ENCODE measurements around the gene SPG7.

Gene SPG7

DNA sequence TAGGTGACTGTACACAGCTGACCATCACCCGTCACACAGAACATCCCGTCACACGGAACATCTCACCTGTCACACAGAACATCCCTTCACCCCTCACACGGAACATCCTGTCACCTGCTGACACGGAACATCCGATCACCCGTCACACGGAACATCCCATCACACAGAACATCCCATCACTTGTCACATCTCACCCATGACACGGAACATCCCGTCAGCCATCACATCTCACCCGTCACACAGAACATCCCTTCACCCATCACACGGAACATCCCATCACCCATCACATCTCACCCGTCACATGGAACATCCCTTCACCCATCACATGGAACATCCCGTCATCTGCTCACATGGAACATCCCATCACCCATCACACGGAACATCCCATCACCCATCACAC is 71.1 kb downstream of the SPG7 start:
- Histone ChIP-seq H3K79me2 (ENCODE audit: insufficient read depth, low read length) (no peaks in the 10 kb centered on the region), H3K4me1 (ENCODE audit: insufficient read depth, low read length, severe bottlenecking) (peaks cover 7% of the 10 kb centered on the region), H3K27ac (ENCODE audit: low read depth, low read length, poor library complexity, severe bottlenecking) (no peak overlapping the region), H3K9me2 (ENCODE audit: low read depth, low read length) (no peaks in the 10 kb centered on the region), H2AFZ (ENCODE audit: low read length) (no peak overlapping the region), H3K4me3 (ENCODE audit: low read depth, low read length, poor library complexity, severe bottlenecking) (no peak overlapping the region), H3K9me3 (ENCODE audit: low read length) (no peaks in the 10 kb centered on the region), H3K4me2 (ENCODE audit: low read length) (no peak overlapping the region), H4K20me1 (ENCODE audit: insufficient read depth, low read length) (no peaks in the 10 kb centered on the region), H3K9ac (ENCODE audit: low read length) (no peak overlapping the region), H3F3A (ENCODE audit: insufficient read depth, low read length) (no peaks in the 10 kb centered on the region), H3K36me3 (ENCODE audit: insufficient read depth, low read length) (no peaks in the 10 kb centered on the region), H3K27me3 (ENCODE audit: insufficient read depth, low read length) (peaks cover 9% of the 10 kb centered on the region; the same call in 1 of the 2 replicates)
- TF ChIP-seq CTCF (IDR thresholded peaks at IDR 0.05; ENCODE audit: low read length) = no peak
- no peak for TF ChIP-seq EZH2 (IDR thresholded peaks at IDR 0.05; ENCODE audit: borderline replicate concordance, low read length)

DNA sequence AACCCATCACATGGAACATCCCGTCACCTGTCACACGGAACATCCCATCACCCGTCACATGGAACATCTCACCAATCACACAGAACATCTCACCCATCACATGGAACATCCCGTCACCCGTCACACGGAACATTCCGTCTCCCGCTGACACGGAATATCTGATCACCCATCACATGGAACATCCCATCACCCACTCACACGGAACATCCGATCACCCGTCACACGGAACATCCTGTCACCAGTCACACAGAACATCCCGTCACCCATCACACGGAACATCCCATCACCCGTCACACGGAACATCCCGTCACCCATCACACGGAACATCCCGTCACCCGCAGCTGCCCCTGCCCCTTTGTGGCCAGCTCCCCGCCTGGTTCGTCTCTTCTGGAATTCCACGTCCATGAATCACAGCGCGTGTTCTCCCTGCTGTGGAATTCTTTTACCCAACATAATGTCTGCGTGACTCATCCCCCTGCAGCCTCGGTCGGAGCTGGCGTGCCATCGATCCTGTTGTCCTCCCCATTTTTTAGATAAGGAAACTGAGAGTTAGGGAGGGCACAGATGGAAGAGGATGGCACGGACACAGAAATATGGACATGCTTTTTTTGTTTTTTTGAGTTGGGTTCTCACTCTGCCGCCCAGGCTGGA is 73.0 kb downstream of the SPG7 start:
- H3K27ac ChIP-seq (ENCODE audit: low read depth, low read length, poor library complexity, severe bottlenecking) = no peak overlapping the region
- H4K20me1 ChIP-seq (ENCODE audit: insufficient read depth, low read length) = no peaks in the 10 kb centered on the region
- H3F3A ChIP-seq (ENCODE audit: insufficient read depth, low read length) = no peaks in the 10 kb centered on the region
- no peak overlapping the region for H3K4me2 ChIP-seq (ENCODE audit: low read length)
- TF ChIP-seq EZH2 (IDR thresholded peaks at IDR 0.05; ENCODE audit: borderline replicate concordance, low read length) (no peak), CTCF (IDR thresholded peaks at IDR 0.05; ENCODE audit: low read length) (no peak)
- H3K9me3 ChIP-seq (ENCODE audit: low read length) = no peaks in the 10 kb centered on the region
- no peaks in the 10 kb centered on the region for H3K36me3 ChIP-seq (ENCODE audit: insufficient read depth, low read length)
- no peak overlapping the region for H2AFZ ChIP-seq (ENCODE audit: low read length)
- no peaks in the 10 kb centered on the region for H3K9me2 ChIP-seq (ENCODE audit: low read depth, low read length)
- no peaks in the 10 kb centered on the region for H3K4me1 ChIP-seq (ENCODE audit: insufficient read depth, low read length, severe bottlenecking)
- H3K27me3 ChIP-seq (ENCODE audit: insufficient read depth, low read length) = peaks cover 5% of the 10 kb centered on the region; the same call in 1 of the 2 replicates
- no peaks in the 10 kb centered on the region for H3K79me2 ChIP-seq (ENCODE audit: insufficient read depth, low read length)
- no peak overlapping the region for H3K4me3 ChIP-seq (ENCODE audit: low read depth, low read length, poor library complexity, severe bottlenecking)
- no peak overlapping the region for H3K9ac ChIP-seq (ENCODE audit: low read length)

- Histone ChIP-seq H3K79me2 (ENCODE audit: insufficient read depth, low read length) (no peaks in the 10 kb centered on the region), H3K27ac (ENCODE audit: low read depth, low read length, poor library complexity, severe bottlenecking) (no peak overlapping the region), H3K27me3 (ENCODE audit: insufficient read depth, low read length) (0 out of 2 replicates have a peak, but pooled peaks cover 3% of the 10 kb centered on the region), H3K9ac (ENCODE audit: low read length) (no peak overlapping the region), H3K4me3 (ENCODE audit: low read depth, low read length, poor library complexity, severe bottlenecking) (no peak overlapping the region), H3K9me3 (ENCODE audit: low read length) (no peaks in the 10 kb centered on the region), H3K9me2 (ENCODE audit: low read depth, low read length) (no peaks in the 10 kb centered on the region), H4K20me1 (ENCODE audit: insufficient read depth, low read length) (no peaks in the 10 kb centered on the region), H3K4me2 (ENCODE audit: low read length) (no peak overlapping the region), H3K36me3 (ENCODE audit: insufficient read depth, low read length) (no peaks in the 10 kb centered on the region), H3K4me1 (ENCODE audit: insufficient read depth, low read length, severe bottlenecking) (no peaks in the 10 kb centered on the region), H3F3A (ENCODE audit: insufficient read depth, low read length) (no peaks in the 10 kb centered on the region), H2AFZ (ENCODE audit: low read length) (no peak overlapping the region)
- TF ChIP-seq EZH2 (IDR thresholded peaks at IDR 0.05; ENCODE audit: borderline replicate concordance, low read length) (no peak), CTCF (IDR thresholded peaks at IDR 0.05; ENCODE audit: low read length) (no peak)
These were observed 73.8 kb downstream of the SPG7 start for GRCh38 chr16:89581861-89582563.
